Measurements from ENCODE around the gene OR1J2. TPM values are rescaled to one million over a fixed set of nuclear protein-coding genes. Genes with fewer than 3 reads are reported as not detected.

The OR1J2 gene
- total RNA-seq, 6 donors from 2014 or later: 0.61 TPM; not detected in 5

DNA sequence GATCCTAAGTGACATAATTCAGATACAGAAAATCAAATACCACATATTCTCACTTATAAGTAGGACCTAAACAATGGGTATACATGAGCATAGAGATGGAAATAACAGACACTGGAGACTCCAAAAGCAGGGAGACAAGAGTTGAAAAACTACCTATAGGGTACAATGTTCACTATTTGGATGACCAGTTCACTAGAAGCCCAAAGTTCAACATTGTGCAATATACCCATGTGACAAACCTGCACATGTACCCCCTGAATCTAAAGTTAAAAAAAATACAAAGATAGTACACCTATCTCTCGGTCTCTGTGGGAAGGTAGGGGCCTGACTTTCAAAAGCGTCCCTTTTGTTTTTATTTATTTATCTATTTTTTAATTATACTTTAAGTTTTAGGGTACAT, 28.2 kb downstream of the OR1J2 start:
- TF ChIP-seq POLR2A (IDR thresholded peaks at IDR 0.05) (no peak), EP300 (IDR thresholded peaks at IDR 0.05) (no peak), POLR2AphosphoS5 (IDR thresholded peaks at IDR 0.05) (no peak)
- TF ChIP-seq, protein P1, sequence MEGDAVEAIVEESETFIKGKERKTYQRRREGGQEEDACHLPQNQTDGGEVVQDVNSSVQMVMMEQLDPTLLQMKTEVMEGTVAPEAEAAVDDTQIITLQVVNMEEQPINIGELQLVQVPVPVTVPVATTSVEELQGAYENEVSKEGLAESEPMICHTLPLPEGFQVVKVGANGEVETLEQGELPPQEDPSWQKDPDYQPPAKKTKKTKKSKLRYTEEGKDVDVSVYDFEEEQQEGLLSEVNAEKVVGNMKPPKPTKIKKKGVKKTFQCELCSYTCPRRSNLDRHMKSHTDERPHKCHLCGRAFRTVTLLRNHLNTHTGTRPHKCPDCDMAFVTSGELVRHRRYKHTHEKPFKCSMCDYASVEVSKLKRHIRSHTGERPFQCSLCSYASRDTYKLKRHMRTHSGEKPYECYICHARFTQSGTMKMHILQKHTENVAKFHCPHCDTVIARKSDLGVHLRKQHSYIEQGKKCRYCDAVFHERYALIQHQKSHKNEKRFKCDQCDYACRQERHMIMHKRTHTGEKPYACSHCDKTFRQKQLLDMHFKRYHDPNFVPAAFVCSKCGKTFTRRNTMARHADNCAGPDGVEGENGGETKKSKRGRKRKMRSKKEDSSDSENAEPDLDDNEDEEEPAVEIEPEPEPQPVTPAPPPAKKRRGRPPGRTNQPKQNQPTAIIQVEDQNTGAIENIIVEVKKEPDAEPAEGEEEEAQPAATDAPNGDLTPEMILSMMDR (IDR thresholded peaks at IDR 0.05): no peak
- H3K36me3 ChIP-seq: no peaks in the 10 kb centered on the region
- ATAC-seq (ENCODE audit: low FRiP score in 2 of 2) (no peak), DNase-seq (no peak)
- no peaks in the 10 kb centered on the region for H3K4me1 ChIP-seq
- no peaks in the 10 kb centered on the region for H3K27me3 ChIP-seq
- 64 to 73% methylated on average over 2 of the region's 2 CpGs for WGBS, 2 donors
- H3K4me3 ChIP-seq: no peak overlapping the region
- H3K9me3 ChIP-seq: no peaks in the 10 kb centered on the region
- no peak overlapping the region for H3K27ac ChIP-seq

DNA sequence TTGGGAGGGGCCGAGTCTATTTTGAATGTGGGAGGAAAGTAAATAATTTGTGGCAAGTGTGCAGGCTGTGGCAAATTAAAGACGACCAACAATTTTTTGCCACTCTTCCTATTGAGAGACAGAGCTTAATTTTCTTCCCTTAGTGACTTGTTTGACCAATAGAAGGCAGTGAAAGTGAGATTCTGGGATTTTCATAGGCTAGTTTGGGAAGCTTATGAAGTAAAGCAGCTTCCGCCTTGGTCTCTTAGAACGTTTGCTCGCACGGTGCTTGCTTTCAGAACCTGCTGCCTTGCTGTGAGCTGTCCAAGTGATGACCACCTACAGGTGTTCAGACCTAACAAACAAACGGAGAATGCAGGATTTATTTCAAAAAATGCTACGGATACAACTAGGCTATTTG, 35.6 kb downstream of the OR1J2 start:
- TF ChIP-seq, protein P1 (IDR thresholded peaks at IDR 0.05): no peak
- no peak for TF ChIP-seq POLR2AphosphoS5 (IDR thresholded peaks at IDR 0.05)
- TF ChIP-seq POLR2A (IDR thresholded peaks at IDR 0.05): no peak
- no peak for TF ChIP-seq EP300 (IDR thresholded peaks at IDR 0.05)
- no peak for DNase-seq
- Histone ChIP-seq H3K27me3 (no peaks in the 10 kb centered on the region), H3K27ac (no peak overlapping the region), H3K9me3 (no peaks in the 10 kb centered on the region), H3K4me1 (no peaks in the 10 kb centered on the region), H3K36me3 (no peaks in the 10 kb centered on the region), H3K4me3 (no peak overlapping the region)
- no peak for ATAC-seq (ENCODE audit: low FRiP score in 2 of 2)
- 59 to 62% methylated on average over 8 of the region's 8 CpGs for WGBS, 2 donors

DNA sequence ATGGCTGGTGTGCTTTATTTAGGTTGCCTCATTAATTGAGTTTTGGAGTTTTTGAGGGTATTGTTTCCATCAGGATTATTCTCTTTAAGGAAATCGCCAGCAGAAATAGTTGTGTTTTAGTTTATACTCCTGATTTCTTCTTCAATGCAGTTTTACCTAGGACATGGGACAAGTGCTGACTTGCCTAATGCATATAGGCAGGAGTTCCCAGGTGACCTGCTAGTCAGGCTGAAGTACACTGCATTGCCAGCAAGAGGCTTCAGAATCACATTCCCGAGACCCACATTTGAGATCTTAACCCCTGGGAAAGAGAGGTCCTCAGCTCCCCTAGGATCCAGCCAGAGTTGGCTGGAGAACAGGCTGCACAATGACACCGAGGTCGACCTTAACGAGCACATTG, 40.8 kb downstream of the OR1J2 start:
- DNase-seq (no peak), ATAC-seq (ENCODE audit: low FRiP score in 2 of 2) (no peak)
- whole genome bisulfite sequencing, 2 donors: 66 to 78% methylated on average over 5 of the region's 5 CpGs
- Histone ChIP-seq H3K27ac (no peak overlapping the region), H3K4me1 (no peaks in the 10 kb centered on the region), H3K36me3 (no peaks in the 10 kb centered on the region), H3K4me3 (no peak overlapping the region), H3K9me3 (no peaks in the 10 kb centered on the region), H3K27me3 (no peaks in the 10 kb centered on the region)
- TF ChIP-seq EP300 (IDR thresholded peaks at IDR 0.05) (no peak), POLR2AphosphoS5 (IDR thresholded peaks at IDR 0.05) (no peak)

DNA sequence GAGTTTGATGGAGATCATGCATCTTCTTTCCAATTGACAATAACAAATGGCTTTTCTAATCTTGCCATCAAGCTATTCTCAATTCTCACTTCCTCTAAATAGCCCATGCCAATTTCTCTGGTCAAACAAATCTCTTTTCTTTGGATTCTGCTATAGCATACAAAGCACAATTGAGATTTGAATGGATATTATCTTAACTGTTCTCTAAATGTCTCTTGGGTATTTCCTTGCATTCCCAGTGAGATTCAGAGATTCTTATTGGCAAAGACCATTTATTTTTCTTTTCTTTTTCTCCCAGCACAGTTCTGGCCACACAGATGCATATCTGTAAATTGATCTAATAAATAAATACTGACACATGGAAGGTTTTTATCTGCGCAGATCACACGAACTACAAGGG, 42.2 kb downstream of the OR1J2 start, which contains the start of gene OR1N2:
Gene OR1N2 (plus strand): TSS at position 301 of the 400 bp plus-strand sequence. CDS start 100 bp downstream, outside the sequence.
- WGBS, 2 donors: 49 to 52% methylated on average over 2 of the region's 2 CpGs
- ATAC-seq (ENCODE audit: low FRiP score in 2 of 2) (no peak), DNase-seq (no peak)
- H3K9me3 ChIP-seq: no peaks in the 10 kb centered on the region
- no peak within 1 kb of the TSS for H3K27ac ChIP-seq
- H3K4me3 ChIP-seq: no peak within 1 kb of the TSS
- no peaks in the 10 kb centered on the region for H3K27me3 ChIP-seq
- TF ChIP-seq POLR2AphosphoS5 (IDR thresholded peaks at IDR 0.05) (no peak), POLR2A (IDR thresholded peaks at IDR 0.05) (no peak)
- TF ChIP-seq, protein P1 (IDR thresholded peaks at IDR 0.05): no peak
- H3K4me1 ChIP-seq: no peaks in the 10 kb centered on the region
- no peaks in the 10 kb centered on the region for H3K36me3 ChIP-seq

Other genes starting within 250 kb of the OR1J2 start
- 10 to 100 TPM in 3 of 6 donors, 1 to 10 TPM in 3; 3.0 to 19.9 (median 11.8) TPM for gene RBM18, start 246.0 kb upstream of the OR1J2 start, total RNA-seq
- gene MRRF, start 245.9 kb upstream of the OR1J2 start, total RNA-seq: 10 to 100 TPM; 21.4 to 54.5 (median 29.7) TPM
- 10 to 100 TPM in 2 of 6 donors, 1 to 10 TPM in 4; 5.0 to 21.4 (median 8.5) TPM for gene PTGS1, start 139.8 kb upstream of the OR1J2 start, total RNA-seq
- gene OR1J1, start 32.9 kb upstream of the OR1J2 start, total RNA-seq: not detected
- gene OR1J4, start 8.3 kb downstream of the OR1J2 start, total RNA-seq: not detected
- not detected for gene OR1N1, start 16.5 kb downstream of the OR1J2 start, total RNA-seq
- not detected for gene OR1N2, start 42.3 kb downstream of the OR1J2 start, total RNA-seq
- under 1 TPM in 3 of 6 donors, not detected in 3; 0.17 to 0.76 (median 0.31) TPM for gene OR1L8, start 72.6 kb downstream of the OR1J2 start, total RNA-seq
- gene OR1Q1, start 103.9 kb downstream of the OR1J2 start, total RNA-seq: 1 to 10 TPM in 1 of 6 donors, not detected in 5; 1.1 TPM
- under 1 TPM in 2 of 6 donors, not detected in 4; 0.23 to 0.55 TPM for gene OR1B1, start 146.8 kb downstream of the OR1J2 start, total RNA-seq
- gene OR1L1, start 150.9 kb downstream of the OR1J2 start, total RNA-seq: not detected
- gene OR1L3, start 164.3 kb downstream of the OR1J2 start, total RNA-seq: not detected
- gene OR1L4, start 213.2 kb downstream of the OR1J2 start, total RNA-seq: not detected
- gene OR1L6, start 231.5 kb downstream of the OR1J2 start, total RNA-seq: not detected